Measurements from ENCODE around the gene SNTG2.

Gene SNTG2

GRCh38 chr2:1169291-1169949 lies 218.8 kb downstream of the SNTG2 start:
- no peak for DNase-seq (ENCODE audit: low spot score)
- Histone ChIP-seq H3K27ac (no peak overlapping the region), H3K4me3 (no peak overlapping the region)
- no peak for TF ChIP-seq CTCF (IDR thresholded peaks at IDR 0.05)

- Histone ChIP-seq H3K27ac (no peak overlapping the region), H3K4me3 (no peak overlapping the region)
- DNase-seq (ENCODE audit: low spot score), result no peak
- no peak for TF ChIP-seq CTCF (IDR thresholded peaks at IDR 0.05)
Observed at GRCh38 chr2:1170241-1170640, 219.6 kb downstream of the SNTG2 start.

GRCh38 chr2:1170711-1171110 lies 220.1 kb downstream of the SNTG2 start:
- Histone ChIP-seq H3K27ac (no peak overlapping the region), H3K4me3 (no peak overlapping the region)
- DNase-seq (ENCODE audit: low spot score), result no peak

GRCh38 chr2:1173528-1173927 lies 222.9 kb downstream of the SNTG2 start:
- Histone ChIP-seq H3K4me3 (no peak overlapping the region), H3K27ac (no peak overlapping the region)
- TF ChIP-seq CTCF (IDR thresholded peaks at IDR 0.05), result no peak
- no peak for DNase-seq (ENCODE audit: low spot score)

More at GRCh38 chr2:1170711-1171110, 220.1 kb downstream of the SNTG2 start:
- TF ChIP-seq CTCF (IDR thresholded peaks at IDR 0.05), result no peak

- Histone ChIP-seq H3K27ac (no peak overlapping the region), H3K4me3 (no peak overlapping the region)
- DNase-seq (ENCODE audit: low spot score), result no peak
- TF ChIP-seq CTCF (IDR thresholded peaks at IDR 0.05), result no peak
Observed at GRCh38 chr2:1181893-1182292, 231.2 kb downstream of the SNTG2 start.

GRCh38 chr2:1183300-1183699 lies 232.7 kb downstream of the SNTG2 start:
- no peak for TF ChIP-seq CTCF (IDR thresholded peaks at IDR 0.05)
- no peak overlapping the region for H3K27ac ChIP-seq
- no peak overlapping the region for H3K4me3 ChIP-seq
- DNase-seq (ENCODE audit: low spot score), result no peak

- no peak for DNase-seq (ENCODE audit: low spot score)
- Histone ChIP-seq H3K27ac (no peak overlapping the region), H3K4me3 (no peak overlapping the region)
- no peak for TF ChIP-seq CTCF (IDR thresholded peaks at IDR 0.05)
Observed at GRCh38 chr2:1186421-1186820, 235.8 kb downstream of the SNTG2 start.

Measured in coronary artery (tissue), 2 donors.